ENCODE measurements around the gene PGM5. TPM values are rescaled to one million over a fixed set of nuclear protein-coding genes. Genes with fewer than 3 reads are reported as not detected.

PGM5 gene
- total and polyA plus RNA-seq, 12 donors = 27.3 to 244 (median 121) TPM

DNA sequence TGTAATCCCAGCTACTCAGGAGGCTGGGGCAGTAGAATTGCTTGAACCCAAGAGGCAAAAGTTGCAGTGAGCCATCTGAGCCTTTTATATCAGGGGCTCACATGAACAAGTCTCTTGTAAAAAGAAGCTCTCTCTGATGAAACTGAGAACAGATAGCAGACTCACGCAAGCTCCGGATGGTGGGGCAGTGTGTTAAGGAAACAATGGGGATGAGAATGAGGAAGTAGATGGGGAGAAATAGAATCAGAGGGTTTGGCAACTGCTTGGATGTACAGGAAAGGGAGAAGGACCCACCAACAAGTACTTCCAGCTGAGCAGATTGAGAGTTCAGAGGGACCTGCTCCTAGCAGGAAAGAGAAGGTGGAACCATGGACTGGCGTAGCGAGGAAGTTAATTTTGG lies 165.7 kb downstream of the PGM5 start:
- H3K4me1 ChIP-seq (replicated peaks in 1 of 2) = no peaks in the 10 kb centered on the region
- no peak for DNase-seq
- no peaks in the 10 kb centered on the region for H3K36me3 ChIP-seq (replicated peaks in 1 of 2)
- no peaks in the 10 kb centered on the region for H3K27me3 ChIP-seq
- 54 to 67% (median 61%) methylated on average over 4 of the region's 4 CpGs for WGBS, 4 donors
- intact Hi-C loops (cut with DNase I) = no loop called here
- TF ChIP-seq CTCF (IDR thresholded peaks at IDR 0.05) (no peak), POLR2A (IDR thresholded peaks at IDR 0.05) (no peak)
- H3K27ac ChIP-seq = no peak overlapping the region
- H3K9me3 ChIP-seq (replicated peaks in 1 of 3) = no peaks in the 10 kb centered on the region
- no peak overlapping the region for H3K4me3 ChIP-seq

- H3K4me3 ChIP-seq = no peak overlapping the region
- no peaks in the 10 kb centered on the region for H3K9me3 ChIP-seq (replicated peaks in 1 of 3)
- H3K4me1 ChIP-seq (replicated peaks in 1 of 2) = peaks cover 3% of the 10 kb centered on the region in 2 donors
- TF ChIP-seq POLR2A (IDR thresholded peaks at IDR 0.05) (no peak), CTCF (IDR thresholded peaks at IDR 0.05) (no peak)
- intact Hi-C loops (cut with DNase I) = no loop called here
- DNase-seq = no peak
- no peaks in the 10 kb centered on the region for H3K27me3 ChIP-seq
- H3K27ac ChIP-seq = no peak overlapping the region
- WGBS, 4 donors = 92 to 98% (median 94%) methylated on average over 3 of the region's 3 CpGs
- H3K36me3 ChIP-seq (replicated peaks in 1 of 2) = no peaks in the 10 kb centered on the region
These were observed 166.5 kb downstream of the PGM5 start for GRCh38 chr9:68522954-68523353.

GRCh38 chr9:68523367-68523936 lies 167.0 kb downstream of the PGM5 start:
- H3K27me3 ChIP-seq = no peaks in the 10 kb centered on the region
- 92 to 95% (median 94%) methylated on average over 4 of the region's 4 CpGs for WGBS, 4 donors
- H3K36me3 ChIP-seq (replicated peaks in 1 of 2) = no peaks in the 10 kb centered on the region
- no peak overlapping the region for H3K4me3 ChIP-seq
- H3K27ac ChIP-seq = no peak overlapping the region
- H3K9me3 ChIP-seq (replicated peaks in 1 of 3) = no peaks in the 10 kb centered on the region
- intact Hi-C loops (cut with DNase I) = no loop called here
- no peak for TF ChIP-seq POLR2A (IDR thresholded peaks at IDR 0.05)
- TF ChIP-seq CTCF (IDR thresholded peaks at IDR 0.05) = no peak
- no peak for DNase-seq
- peaks cover 4 to 8% of the 10 kb centered on the region in 2 donors for H3K4me1 ChIP-seq (replicated peaks in 1 of 2)

GRCh38 chr9:68530618-68531017 lies 174.2 kb downstream of the PGM5 start:
- peak; percentile 52 to 89 (median 83) for DNase-seq
- no peak overlapping the region for H3K4me3 ChIP-seq
- H3K27me3 ChIP-seq = no peaks in the 10 kb centered on the region
- H3K27ac ChIP-seq = peak overlapping the region in 2 of 5 donors; percentile 60 to 65
- intact Hi-C loops (cut with DNase I) = no loop called here
- no peaks in the 10 kb centered on the region for H3K9me3 ChIP-seq (replicated peaks in 1 of 3)
- WGBS, 4 donors = 24 to 43% (median 34%) methylated on average over 7 of the region's 7 CpGs
- TF ChIP-seq POLR2A (IDR thresholded peaks at IDR 0.05) (no peak), CTCF (IDR thresholded peaks at IDR 0.05) (no peak)
- peaks cover 11 to 26% of the 10 kb centered on the region in 2 donors for H3K4me1 ChIP-seq (replicated peaks in 1 of 2)
- no peaks in the 10 kb centered on the region for H3K36me3 ChIP-seq (replicated peaks in 1 of 2)
